Small intestine (tissue), 7 donors: ENCODE results near the gene ESPL1. TPM values are rescaled to one million over a fixed set of nuclear protein-coding genes. Genes with fewer than 3 reads are reported as not detected.

Experiments
- DNase-seq, 2 donors: peaks; one replicate each; pipeline versions ENCODE4 v3.0.0 to v3.0.0-alpha.2; 2013
- FAIRE-seq: peaks from 2 replicates; lab custom pipeline; 2012; peaks lifted over from hg19 to GRCh38; lab: Jason Lieb, UNC
- H3K27ac ChIP-seq, 3 donors: one replicate each; pipeline ENCODE4 v1.5.1; 2013; ENCODE audit warnings: low read length in 2 of 3, mild to moderate bottlenecking in 2 of 3, control low read depth in 1 of 3, inconsistent platforms in 1 of 3, low read depth in 1 of 3, moderate library complexity in 1 of 3
- H3K27me3 ChIP-seq, 3 donors: one replicate each; pipeline ENCODE4 v1.6.1; 2013; ENCODE audit warnings: low read length in 3 of 3, inconsistent platforms in 1 of 3; ENCODE audit not compliant: control insufficient read depth in 3 of 3, insufficient read depth in 3 of 3
- H3K36me3 ChIP-seq, 3 donors: one replicate each; pipeline ENCODE4 v1.6.1; 2013; ENCODE audit warnings: low read length in 3 of 3, inconsistent platforms in 1 of 3, low read depth in 1 of 3, mild to moderate bottlenecking in 1 of 3, moderate library complexity in 1 of 3; ENCODE audit not compliant: control insufficient read depth in 3 of 3, insufficient read depth in 2 of 3
- H3K4me1 ChIP-seq, 3 donors: one replicate each; pipeline ENCODE4 v1.6.1; 2013; ENCODE audit warnings: low read length in 2 of 3, inconsistent platforms in 1 of 3, low read depth in 1 of 3, mild to moderate bottlenecking in 1 of 3, moderate library complexity in 1 of 3; ENCODE audit not compliant: control insufficient read depth in 3 of 3, insufficient read depth in 2 of 3
- H3K4me3 ChIP-seq, 3 donors: one replicate each; pipeline ENCODE4 v1.5.1; 2013; ENCODE audit warnings: low read length in 3 of 3, control low read depth in 1 of 3, inconsistent platforms in 1 of 3, low read depth in 1 of 3, mild to moderate bottlenecking in 1 of 3, moderate library complexity in 1 of 3
- H3K9me3 ChIP-seq, 2 donors: one replicate each; pipeline ENCODE4 v1.6.1; 2013; ENCODE audit warnings: low read depth in 1 of 2, low read length in 1 of 2; ENCODE audit not compliant: control insufficient read depth in 2 of 2, insufficient read depth in 1 of 2
- WGBS, 3 donors: extraction: QIAGEN DNeasy Blood & Tissue Kit; methylation state at CpG; one replicate each; pipeline ENCODE4 v1.1.7; 2013; 5-methylcytosine and 5-hydroxymethylcytosine counted together
- polyA plus RNA-seq, 4 donors: library from polyadenylated mRNA; stranded (reverse) in 3 of 4; unstranded in 1 of 4; fragments of 200-250 nt in 3 of 4; fragments of 120-200 nt in 1 of 4; gene quantifications; one replicate each; pipeline versions ENCODE4 v1.2.1 to v1.2.3, GENCODE V29; 2013
- donor health status: healthy with polysubstance abuse.
- donor health status: control.
- donor health status: control.
- donor health status: Bipolar disorder and iron deficiency.
- donor health status: healthy.

The ESPL1 gene
- polyA plus RNA-seq, 4 donors = 8.0 to 48.9 (median 25.5) TPM

DNA sequence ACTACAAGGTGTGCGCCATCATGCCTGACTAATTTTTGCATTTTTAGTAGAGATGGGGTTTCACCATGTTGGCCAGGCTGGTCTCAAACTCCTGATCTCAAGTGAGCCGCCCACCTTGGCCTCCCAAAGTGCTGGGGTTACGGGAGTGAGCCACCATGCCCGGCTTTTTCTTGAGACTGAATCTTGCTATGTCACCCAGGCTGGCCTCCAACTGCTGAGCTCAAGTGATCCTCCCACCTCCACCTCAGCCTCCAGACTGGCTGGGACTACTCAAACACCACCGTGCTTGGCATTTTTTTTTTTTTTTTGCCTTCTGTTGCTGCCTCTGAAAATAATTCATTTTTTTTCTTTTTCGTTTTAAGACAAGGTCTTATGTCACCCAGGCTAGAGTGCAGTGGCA is 8.2 kb upstream of the ESPL1 start:
- 87 to 90% (median 88%) methylated on average over 6 of the region's 6 CpGs for WGBS, 3 donors
- Histone ChIP-seq H3K4me1 (peaks cover 0 to 3% (median 0%) of the 10 kb centered on the region in 3 donors), H3K9me3 (no peaks in the 10 kb centered on the region), H3K4me3 (no peak overlapping the region), H3K27me3 (no peaks in the 10 kb centered on the region), H3K27ac (no peak overlapping the region), H3K36me3 (peaks cover 0 to 11% (median under 1%) of the 10 kb centered on the region in 3 donors)
- FAIRE-seq (no peak), DNase-seq (no peak)

DNA sequence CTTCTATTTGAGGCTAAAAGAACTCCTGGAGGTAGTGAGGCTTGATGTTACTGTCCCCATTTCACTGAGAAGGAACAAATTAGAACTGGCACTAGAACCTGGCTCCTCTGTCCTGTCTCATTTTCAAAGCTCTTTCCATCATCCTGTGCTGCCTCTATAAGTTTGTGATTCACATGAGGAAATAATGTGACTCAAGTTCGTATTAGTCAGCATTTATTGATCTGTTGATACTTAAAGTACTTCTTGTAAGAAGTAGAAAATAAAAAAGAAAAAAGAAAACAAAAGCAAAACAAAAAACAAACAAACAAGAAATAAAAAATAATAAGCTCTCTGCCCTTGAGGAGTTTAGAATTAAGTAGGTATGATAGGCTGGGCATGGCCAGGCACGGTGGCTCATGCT is 2.3 kb upstream of the ESPL1 start:
- Histone ChIP-seq H3K27me3 (no peaks in the 10 kb centered on the region), H3K4me1 (no peaks in the 10 kb centered on the region), H3K27ac (no peak overlapping the region), H3K9me3 (no peaks in the 10 kb centered on the region), H3K4me3 (no peak overlapping the region), H3K36me3 (peaks cover 0 to 12% (median 0%) of the 10 kb centered on the region in 3 donors)
- 52 to 77% (median 59%) methylated on average over 2 of the region's 2 CpGs for WGBS, 3 donors
- FAIRE-seq = no peak
- peak in 1 of 2 donors; percentile 21 for DNase-seq

DNA sequence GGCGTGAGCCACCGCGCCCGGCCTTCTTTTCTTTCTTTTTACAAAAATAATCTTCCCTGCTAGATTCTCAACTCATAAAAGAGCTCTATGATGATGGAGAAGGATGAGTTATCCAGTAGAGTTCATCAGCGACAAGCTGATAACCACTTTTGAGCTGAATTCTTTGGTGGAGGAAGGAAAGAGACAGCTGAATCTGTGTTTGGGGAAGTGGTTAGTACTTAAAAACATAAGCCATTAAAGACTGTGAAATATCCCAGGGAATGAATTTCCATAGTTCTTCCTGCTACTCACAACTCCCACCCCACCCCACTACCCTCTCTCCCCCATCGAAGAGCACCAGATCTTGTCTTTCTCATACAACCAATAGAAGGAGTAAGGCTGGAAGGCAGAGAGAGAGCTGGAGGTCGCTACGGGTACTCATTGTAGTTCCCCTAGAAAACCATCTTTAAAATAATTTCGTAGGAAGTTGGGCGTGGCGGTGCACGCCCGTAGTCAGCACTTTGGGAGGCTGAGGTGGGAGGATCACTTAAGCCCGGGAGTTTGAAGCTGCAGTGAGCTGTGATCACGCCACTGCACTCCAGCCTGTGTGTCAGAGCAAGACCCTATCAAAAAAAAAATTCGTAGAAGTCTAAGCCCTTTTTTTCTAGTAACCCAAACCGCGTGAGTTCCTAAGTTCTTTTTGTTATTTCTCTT is 647 bp upstream of the ESPL1 start:
- peak in 1 of 2 donors; percentile 7 for DNase-seq
- Histone ChIP-seq H3K9me3 (no peaks in the 10 kb centered on the region), H3K27ac (no peak overlapping the region), H3K4me1 (no peaks in the 10 kb centered on the region), H3K36me3 (peaks cover 0 to 12% (median 0%) of the 10 kb centered on the region in 3 donors), H3K27me3 (no peaks in the 10 kb centered on the region), H3K4me3 (peak overlapping the region; percentile 45 to 87 (median 73))
- WGBS, 3 donors = 35 to 41% (median 40%) methylated on average over 18 of the region's 18 CpGs
- no peak for FAIRE-seq

DNA sequence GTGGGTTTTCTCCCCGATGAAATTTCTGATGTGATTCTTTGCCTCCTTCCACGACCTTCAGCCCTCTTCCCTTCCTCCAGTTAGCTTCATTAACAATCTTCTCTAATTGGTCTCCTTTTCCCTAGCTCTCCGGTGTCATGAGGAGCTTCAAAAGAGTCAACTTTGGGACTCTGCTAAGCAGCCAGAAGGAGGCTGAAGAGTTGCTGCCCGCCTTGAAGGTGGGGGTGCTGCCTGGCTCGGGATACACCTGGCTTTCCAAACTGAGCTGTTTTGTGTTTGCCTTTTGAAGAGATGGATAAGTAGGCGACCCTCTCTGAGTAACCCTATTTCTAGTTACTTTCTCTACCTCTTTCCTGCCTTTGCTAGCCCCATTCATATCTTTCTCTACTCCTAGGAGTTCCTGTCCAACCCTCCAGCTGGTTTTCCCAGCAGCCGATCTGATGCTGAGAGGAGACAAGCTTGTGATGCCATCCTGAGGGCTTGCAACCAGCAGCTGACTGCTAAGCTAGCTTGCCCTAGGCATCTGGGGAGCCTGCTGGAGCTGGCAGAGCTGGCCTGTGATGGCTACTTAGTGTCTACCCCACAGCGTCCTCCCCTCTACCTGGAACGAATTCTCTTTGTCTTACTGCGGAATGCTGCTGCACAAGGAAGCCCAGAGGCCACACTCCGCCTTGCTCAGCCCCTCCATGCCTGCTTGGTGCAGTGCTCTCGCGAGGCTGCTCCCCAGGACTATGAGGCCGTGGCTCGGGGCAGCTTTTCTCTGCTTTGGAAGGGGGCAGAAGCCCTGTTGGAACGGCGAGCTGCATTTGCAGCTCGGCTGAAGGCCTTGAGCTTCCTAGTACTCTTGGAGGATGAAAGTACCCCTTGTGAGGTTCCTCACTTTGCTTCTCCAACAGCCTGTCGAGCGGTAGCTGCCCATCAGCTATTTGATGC is 797 bp downstream of the ESPL1 start:
- Histone ChIP-seq H3K4me3 (peak overlapping the region in 2 of 3 donors; percentile 73 to 87), H3K27ac (no peak overlapping the region), H3K4me1 (no peaks in the 10 kb centered on the region), H3K36me3 (peaks cover 0 to 17% (median 0%) of the 10 kb centered on the region in 3 donors), H3K27me3 (no peaks in the 10 kb centered on the region), H3K9me3 (no peaks in the 10 kb centered on the region)
- no peak for DNase-seq
- 59 to 64% (median 63%) methylated on average over 20 of the region's 20 CpGs for WGBS, 3 donors
- no peak for FAIRE-seq

DNA sequence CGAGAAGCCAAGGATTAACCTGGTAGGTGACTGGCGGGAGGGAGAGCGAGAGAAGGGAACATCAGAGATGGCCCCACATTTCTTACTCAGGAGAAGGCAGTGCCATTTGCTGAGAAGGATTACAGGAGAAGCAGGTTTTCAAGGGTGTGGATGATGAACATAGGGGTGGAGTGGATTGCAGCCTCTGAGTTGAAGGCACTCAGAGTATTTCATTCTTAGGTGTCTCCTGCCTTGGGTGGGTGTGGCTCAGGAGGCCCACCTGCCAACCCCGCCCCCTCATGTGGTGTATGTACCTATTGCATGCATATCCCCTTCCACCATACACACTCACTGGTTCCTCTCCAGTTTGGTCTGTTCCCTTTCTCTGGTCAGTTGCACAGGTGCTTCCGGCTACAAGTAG is 6.3 kb downstream of the ESPL1 start:
- FAIRE-seq (no peak), DNase-seq (no peak)
- Histone ChIP-seq H3K27ac (no peak overlapping the region), H3K4me1 (peaks cover 0 to 4% (median 0%) of the 10 kb centered on the region in 3 donors), H3K27me3 (no peaks in the 10 kb centered on the region), H3K9me3 (no peaks in the 10 kb centered on the region), H3K36me3 (peaks cover 0 to 41% (median 0%) of the 10 kb centered on the region in 3 donors), H3K4me3 (no peak overlapping the region)
- WGBS, 3 donors = 96 to 97% (median 97%) methylated on average over 5 of the region's 5 CpGs

DNA sequence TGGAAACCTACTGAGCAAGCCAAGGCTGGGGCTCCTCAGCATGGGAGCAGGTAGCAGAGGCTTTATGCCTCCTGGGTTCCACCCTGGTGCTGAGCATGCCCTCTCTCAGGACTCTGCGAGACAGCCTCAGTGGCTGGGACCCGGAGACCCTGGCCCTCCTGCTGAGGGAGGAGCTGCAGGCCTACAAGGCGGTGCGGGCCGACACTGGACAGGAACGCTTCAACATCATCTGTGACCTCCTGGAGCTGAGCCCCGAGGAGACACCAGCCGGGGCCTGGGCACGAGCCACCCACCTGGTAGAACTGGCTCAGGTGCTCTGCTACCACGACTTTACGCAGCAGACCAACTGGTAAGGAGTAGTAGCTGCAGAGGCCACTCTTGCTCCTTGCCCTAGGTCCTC is 8.4 kb downstream of the ESPL1 start:
- FAIRE-seq = no peak
- no peak overlapping the region for H3K4me3 ChIP-seq

DNA sequence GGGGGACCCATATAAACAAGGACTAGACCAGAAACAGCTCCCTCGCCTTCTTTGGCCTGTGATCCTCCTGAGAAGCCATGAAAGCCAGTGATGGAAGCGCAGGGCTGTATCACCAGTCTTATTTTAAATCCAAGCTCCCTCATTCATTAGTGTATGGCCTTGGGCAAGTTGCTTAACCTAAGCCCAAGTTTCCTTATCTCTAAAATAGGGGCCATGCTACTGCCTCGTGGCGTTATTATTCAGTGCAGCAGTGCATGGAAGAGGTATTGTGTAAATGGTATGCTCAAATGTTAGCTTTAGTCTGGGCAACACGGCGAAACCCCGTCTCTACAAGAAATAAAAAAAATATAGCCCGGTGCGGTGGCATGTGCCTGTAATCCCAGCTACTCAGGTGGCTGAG is 9.9 kb downstream of the ESPL1 start:
- H3K9me3 ChIP-seq = no peaks in the 10 kb centered on the region
- peaks cover 0 to 7% (median 0%) of the 10 kb centered on the region in 3 donors for H3K4me1 ChIP-seq
- no peak overlapping the region for H3K4me3 ChIP-seq
- FAIRE-seq = no peak
- WGBS, 3 donors = 94 to 97% (median 96%) methylated on average over 9 of the region's 9 CpGs
- no peaks in the 10 kb centered on the region for H3K27me3 ChIP-seq
- no peak overlapping the region for H3K27ac ChIP-seq
- no peak for DNase-seq
- H3K36me3 ChIP-seq = peaks cover 0 to 53% (median 0%) of the 10 kb centered on the region in 3 donors

More for the DNA sequence above, 8.4 kb downstream of the ESPL1 start:
- H3K27me3 ChIP-seq = no peaks in the 10 kb centered on the region
- H3K27ac ChIP-seq = no peak overlapping the region
- no peak for DNase-seq
- H3K9me3 ChIP-seq = no peaks in the 10 kb centered on the region
- H3K36me3 ChIP-seq = peaks cover 0 to 38% (median 0%) of the 10 kb centered on the region in 3 donors
- H3K4me1 ChIP-seq = peaks cover 0 to 7% (median 0%) of the 10 kb centered on the region in 3 donors
- 95 to 96% (median 96%) methylated on average over 11 of the region's 11 CpGs for WGBS, 3 donors

DNA sequence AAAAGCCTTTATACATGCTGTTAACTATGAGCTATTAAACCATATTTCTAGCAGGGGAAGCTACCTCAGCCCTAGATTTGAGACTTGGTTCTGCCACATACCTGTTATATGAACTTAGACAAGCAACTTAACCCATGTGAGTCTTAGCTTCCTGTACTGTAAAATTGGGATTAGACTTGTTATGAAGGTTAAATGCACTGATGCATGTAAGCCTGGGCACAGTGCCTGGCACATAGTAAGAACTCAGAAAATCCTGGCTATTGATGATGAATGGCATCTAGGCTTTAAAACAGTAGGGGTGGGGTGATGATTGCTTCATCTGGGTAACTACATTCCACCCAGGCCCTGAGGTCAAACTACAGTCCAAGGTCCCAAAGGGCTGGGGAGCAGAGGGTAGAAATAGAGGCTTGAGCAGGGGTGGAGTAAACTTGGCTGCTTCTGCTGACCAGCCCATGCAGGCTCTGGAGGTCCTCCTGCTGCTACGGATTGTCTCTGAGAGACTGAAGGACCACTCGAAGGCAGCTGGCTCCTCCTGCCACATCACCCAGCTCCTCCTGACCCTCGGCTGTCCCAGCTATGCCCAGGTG is 11.3 kb downstream of the ESPL1 start:
- H3K27me3 ChIP-seq = no peaks in the 10 kb centered on the region
- 69 to 84% (median 74%) methylated on average over 3 of the region's 3 CpGs for WGBS, 3 donors

More for the DNA sequence above, 11.3 kb downstream of the ESPL1 start:
- no peaks in the 10 kb centered on the region for H3K9me3 ChIP-seq
- peaks cover 0 to 7% (median 0%) of the 10 kb centered on the region in 3 donors for H3K4me1 ChIP-seq
- DNase-seq (peak; percentile 74 to 92), FAIRE-seq (no peak)
- peaks cover 0 to 58% (median 0%) of the 10 kb centered on the region in 3 donors for H3K36me3 ChIP-seq
- H3K4me3 ChIP-seq = peak overlapping the region in 2 of 3 donors; percentile 50 to 65
- peak overlapping the region in 2 of 3 donors; percentile 52 to 70 for H3K27ac ChIP-seq
